ENCODE measurements around the gene CARM1. TPM values are rescaled to one million over a fixed set of nuclear protein-coding genes. Genes with fewer than 3 reads are reported as not detected.
"Not testable (repeated sequence)": the region's sequence is repeated elsewhere in the genome, so short reads cannot be mapped to it uniquely, and the experiment has no call there.

CARM1 gene
- polyA plus RNA-seq (2013, experiment 1 of 2; ENCODE audit: insufficient read length): 77.2 TPM
- 55.5 TPM for polyA plus RNA-seq (2013, experiment 2 of 2; ENCODE audit: insufficient read length)

DNA sequence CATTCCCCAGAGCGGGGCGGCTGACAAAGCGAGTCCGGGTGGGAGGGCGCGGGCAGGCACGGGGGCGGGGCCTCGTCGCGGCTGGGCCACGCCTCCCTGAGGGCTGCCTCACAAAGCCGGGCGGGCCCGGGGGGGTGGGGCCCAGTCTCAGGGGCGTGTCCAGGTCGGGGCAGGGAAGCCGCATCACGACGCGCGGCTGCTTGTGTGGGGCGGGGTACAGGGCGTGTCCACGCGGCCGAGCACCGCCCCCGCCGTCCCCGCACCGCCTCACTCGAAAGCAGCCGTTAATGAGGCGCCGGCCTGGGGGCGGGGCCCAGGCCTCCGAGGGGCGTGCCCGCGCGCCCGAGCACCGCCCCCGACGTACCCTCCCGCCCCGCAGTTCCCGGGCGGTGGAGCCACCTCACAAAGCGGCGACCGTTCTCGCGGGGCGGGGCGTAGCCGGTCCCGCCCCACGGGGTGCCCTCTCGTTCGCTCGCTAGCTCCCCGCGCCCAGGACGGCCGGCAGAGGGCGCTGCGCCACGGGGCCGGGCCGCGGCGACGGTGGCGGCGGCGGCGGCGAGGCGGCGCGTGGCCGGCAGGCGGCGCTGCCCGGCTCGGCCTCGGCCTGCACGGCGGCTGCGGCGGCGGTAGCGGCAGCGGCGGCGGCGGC is at the start of gene CARM1:
Gene CARM1 (plus strand): TSS at position 599 of the 649 bp plus-strand sequence. CDS start 150 bp downstream, outside the sequence.
- DNase-seq: peak; percentile 96

DNA sequence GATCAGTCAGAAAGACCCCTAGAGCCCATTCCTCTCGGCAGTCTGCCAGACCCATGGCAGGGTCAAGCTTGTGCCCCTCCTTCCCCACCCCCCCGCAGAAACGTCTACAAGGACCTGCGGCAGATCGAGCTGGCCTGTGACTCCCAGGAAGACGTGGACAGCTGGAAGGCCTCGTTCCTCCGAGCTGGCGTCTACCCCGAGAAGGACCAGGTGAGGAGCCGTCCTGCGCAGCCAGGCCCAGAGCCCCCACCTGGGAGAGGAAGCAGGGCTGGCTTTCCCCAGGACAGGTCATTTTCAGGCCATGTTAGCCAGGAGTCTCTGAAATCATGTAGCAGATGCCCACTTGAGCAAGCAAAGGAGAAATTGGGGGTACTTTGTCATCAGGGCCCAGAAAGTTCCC is 47.7 kb upstream of the CARM1 start:
- DNase-seq: no peak

DNA sequence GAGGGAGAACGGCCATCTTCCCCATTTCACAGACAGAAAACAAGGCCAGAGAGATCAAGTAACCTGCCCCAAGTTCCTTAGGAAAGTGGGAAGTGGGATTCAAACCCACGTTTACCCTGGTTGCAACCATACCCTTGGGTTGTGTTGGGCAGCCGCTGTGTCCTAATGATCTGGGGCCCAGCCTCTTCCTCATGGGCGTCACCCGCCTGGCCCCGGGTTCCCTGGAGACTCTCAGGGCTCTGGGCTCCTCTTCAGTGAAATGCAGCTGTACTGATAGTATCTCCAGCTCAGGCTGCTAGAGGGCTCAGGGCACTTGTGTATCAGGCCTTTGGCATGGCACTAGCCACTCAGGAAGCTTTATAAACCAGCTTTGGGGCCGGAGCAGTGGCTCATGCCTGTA is 45.1 kb upstream of the CARM1 start:
- no peak for DNase-seq

DNA sequence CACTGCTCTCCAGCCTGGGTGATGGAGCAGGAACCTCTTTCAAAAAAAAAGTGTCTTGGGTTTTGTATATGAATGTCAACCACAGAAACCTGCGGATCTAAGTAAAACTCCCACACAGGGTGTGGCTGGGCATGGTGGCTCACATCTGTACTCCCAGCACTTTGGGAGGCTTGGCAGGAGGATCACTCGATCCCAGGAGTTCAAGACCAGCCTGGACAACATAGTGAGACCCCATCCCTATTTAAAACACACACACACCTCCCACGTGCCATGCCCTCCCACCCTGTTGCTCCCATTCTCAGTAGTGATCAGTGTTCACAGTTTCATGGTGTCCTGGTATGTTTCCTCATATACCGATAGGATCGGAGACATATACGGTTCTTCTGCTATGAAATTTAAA is 44.5 kb upstream of the CARM1 start:
- DNase-seq: no peak

DNA sequence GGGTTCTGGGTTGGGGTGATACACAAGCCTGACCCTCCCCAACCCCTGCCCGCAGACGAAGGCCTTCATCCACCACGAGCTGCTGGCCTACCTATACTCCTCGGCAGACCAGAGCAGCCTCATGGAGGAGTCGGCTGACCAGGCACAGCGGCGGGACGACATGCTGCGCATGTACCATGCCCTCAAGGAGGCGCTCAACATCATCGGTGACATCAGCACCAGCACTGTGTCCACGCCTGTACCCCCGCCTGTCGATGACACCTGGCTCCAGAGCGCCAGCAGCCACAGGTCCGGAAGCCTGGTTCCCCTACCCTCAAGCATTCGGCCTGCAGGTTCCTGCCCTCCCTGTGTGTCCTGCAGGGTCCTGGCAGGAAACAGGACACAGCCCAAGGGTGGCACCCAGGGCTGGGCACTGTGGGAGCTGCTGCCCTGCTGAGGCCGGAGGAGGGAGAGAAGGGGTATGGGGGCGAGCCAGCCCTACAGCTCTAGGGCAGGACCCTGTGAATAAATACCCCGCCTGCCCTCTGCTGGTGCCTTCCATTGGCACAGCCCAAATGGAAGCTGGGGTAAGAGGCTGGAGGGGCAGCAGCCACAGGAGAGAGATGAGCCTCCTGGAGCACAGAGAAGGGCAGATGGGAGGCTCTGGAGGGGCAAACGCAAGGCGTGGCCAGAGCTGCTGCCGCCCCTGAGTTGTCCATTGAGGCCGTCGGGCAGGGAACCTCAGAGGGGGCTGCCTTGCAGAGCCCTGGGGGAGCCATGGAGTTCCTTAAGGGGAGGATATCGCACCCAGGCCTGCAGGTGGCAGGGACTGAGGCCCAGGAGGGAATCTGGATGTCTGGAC is 42.2 kb upstream of the CARM1 start:
- DNase-seq: no peak

DNA sequence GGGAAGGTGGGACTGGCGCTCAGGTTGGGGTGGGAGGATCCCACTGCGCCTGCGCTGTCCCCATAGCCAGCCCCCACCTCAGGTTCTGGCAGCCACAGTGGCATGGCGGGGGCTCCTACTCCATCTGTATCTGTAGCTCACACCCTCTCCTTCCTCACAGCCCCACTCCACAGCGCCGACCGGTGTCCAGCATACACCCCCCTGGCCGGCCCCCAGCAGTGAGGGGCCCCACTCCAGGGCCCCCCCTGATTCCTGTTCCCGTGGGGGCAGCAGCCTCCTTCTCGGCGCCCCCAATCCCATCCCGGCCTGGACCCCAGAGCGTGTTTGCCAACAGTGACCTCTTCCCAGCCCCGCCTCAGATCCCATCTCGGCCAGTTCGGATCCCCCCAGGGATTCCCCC is 41.4 kb upstream of the CARM1 start:
- DNase-seq: no peak

DNA sequence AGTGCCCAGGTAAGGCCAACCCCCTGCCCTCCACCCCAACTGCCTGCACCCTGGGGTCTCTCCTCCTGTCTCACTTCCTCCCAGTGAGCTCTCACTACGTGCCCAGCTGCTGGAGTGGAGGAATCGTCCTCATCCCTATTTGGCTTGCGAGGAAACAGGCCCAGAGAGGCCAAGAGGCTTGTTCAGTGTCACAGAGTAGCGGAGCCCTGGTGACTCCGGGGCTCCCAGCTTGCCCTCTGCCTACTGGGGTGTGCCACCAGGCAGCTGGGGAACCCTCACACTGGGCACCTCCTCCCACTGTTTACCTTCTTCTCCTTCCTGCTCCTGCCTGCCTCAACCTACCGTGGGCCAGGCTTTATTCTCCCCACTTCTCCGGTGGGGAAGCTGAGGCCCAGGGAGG is 41.0 kb upstream of the CARM1 start:
- DNase-seq: no peak

DNA sequence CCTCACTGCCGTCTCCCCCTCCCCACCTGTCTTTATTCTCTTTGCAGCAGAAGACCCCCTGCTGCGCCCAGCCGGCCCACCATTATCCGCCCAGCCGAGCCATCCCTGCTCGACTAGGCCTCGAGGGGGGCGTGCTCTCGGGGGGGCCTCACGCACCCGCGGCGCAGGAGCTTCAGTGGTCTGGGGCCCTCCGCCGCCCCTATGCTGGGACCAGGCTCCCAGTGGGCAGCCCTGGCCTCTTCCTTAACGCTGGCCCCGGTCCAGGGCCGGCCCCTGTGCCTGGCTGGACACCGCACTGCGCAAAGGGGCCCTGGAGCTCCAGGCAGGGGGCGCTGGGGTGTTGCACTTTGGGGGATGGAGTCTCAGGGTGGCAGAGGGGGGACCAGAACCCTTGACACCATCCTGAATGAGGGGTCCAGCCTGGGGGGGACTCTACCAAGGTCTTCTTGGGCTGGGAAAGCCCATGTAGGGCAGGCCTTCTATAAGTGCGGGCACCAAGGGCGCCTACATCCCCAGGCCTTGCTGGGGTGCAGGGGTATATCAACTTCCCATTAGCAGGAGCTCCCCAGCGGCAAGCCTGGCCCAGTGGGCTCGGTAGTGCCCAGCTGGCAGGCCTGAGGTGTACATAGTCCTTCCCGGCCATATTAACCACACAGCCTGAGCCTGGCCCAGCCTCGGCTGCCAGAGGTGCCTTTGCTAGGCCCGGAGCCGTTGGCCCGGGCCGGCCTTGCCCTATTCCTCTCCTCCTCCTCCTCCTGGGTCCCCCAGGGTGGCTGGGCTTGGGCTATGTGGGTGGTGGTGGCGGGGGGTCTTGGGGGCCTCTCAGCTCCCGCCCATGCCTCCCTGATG is 40.2 kb upstream of the CARM1 start:
- DNase-seq: no peak

DNA sequence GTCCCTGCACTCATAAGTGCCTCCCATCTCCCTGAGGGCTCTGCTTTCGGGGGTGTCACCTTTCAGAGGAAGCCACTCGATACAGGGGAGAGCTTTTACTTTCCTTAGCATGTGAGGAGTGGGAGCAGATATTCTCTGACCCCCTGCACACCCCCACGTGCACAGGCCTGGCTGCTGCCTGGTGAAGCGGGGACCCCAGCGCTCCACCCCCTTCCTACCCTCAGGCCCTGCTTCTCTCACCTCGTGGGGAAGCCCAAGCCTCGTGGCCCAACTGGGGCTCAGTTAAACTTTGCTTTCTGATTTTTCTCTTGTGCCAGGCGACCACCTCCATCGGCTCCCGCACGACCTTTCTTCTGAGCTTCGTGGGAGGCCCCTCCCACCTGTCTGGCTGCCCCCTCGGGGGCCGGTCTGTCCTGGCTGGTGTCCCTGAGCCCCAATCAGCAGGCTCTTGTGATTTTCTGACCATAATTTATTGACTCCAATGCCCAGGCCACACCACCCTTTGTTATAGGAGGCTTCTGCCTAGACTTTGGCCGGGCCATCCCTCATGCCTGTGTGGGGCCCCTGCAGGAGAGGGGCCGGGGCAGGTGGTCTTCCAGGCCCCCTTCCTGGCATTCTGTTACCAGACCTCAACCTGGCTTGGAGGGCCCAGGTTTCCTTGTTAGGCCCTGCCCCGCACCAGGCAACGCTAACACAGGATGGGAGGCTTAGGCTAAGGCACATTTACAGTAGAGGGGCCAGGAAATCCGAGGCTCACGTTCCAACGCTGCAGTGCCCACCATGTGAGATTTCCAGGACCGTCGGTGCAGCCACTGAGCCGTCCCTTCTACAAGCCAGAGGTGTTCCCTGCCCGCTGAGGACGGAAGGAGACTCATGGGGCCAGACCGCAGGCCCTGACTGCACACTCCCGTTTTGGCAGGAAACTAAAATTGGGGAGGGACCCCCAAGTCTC is 39.1 kb upstream of the CARM1 start:
- no peak for DNase-seq

DNA sequence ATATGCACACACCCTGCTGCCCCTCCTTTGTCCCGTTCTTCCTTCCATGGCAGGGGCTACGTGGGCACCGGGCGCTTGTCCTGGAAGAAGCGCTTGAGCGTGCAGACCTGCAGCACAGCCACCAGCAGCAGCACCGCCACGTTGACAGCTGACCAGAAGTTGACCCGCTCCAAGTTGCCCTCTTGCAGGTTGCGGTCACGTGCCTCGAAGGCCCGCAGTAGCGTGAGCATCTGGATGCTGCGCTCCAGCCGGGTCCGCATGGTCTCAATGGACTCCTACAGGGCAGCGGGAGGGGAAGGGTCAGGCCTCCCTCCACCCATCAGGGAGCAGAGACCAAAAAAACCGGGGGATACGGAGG is 38.4 kb upstream of the CARM1 start:
- DNase-seq: no peak

DNA sequence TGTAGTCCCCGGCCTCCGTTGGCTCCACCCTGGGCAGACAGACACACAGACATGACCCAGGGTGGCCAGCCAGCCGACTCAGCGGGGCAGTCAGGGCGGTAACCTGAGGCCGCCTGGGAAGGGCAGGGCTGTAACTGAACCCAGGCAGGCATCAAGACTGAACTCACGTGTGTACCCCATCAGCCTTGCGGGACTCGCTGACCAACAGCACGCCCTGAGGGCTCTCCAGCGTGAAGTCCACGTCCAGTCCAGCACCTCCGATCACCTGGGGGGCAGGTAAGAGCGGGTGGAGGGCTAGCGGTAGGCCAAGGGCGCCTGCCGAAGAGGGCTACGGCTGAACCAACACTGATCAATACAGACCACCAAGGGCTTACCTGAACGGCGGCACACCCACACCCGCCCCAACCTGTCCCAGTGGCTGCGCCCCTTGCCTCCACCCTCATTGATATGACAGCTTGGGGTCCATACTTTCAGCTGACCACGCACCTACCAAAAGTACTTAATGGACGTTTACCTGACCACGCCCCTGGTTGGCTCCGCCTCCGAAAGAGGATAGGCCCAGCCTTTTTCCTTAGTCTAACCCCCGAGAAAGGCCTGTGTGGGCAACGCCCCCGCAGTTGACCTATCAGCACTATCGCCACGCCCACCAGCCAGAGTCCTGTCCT is 36.1 kb upstream of the CARM1 start:
- no peak for DNase-seq

DNA sequence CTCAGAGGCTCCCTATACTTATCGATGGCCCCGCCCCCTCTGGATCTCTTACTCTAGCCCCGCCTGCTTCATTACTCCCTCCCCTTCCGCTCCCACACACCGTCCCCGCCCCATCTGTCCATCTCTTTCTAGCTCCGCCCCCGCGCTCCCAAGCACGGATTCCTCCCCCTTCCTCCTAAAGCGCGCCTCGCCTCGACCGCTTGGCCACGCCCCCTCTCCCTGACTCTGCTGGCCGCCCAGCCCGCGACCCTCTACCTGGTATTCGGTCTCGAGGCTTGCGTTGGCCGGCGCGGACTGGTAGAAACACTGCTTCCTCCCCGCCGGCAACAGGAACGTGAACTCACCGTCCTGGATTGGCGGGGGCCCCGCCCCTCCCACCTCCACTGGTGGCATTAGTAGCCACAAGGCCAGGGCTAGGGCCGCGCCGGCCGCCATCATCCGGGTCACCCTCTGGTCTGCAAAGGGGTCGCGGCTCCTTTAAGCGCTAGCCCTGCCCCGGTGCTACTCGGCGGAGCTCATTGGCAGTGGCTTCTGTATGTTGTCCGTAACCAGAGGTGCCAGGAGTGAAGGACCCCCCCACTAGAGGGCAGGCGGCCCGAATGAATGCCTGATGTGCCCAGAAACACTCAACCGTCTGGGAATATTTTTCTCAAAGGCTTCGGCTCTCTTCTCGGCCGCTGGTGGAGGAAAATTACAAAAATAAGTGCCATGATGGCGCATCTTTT is 35.4 kb upstream of the CARM1 start, which contains the start of gene TMED1:
Gene TMED1 (minus strand): TSS at position 459 of the 725 bp plus-strand sequence. CDS start 21 bp downstream, at position 438.
- peak; percentile 99 for DNase-seq

DNA sequence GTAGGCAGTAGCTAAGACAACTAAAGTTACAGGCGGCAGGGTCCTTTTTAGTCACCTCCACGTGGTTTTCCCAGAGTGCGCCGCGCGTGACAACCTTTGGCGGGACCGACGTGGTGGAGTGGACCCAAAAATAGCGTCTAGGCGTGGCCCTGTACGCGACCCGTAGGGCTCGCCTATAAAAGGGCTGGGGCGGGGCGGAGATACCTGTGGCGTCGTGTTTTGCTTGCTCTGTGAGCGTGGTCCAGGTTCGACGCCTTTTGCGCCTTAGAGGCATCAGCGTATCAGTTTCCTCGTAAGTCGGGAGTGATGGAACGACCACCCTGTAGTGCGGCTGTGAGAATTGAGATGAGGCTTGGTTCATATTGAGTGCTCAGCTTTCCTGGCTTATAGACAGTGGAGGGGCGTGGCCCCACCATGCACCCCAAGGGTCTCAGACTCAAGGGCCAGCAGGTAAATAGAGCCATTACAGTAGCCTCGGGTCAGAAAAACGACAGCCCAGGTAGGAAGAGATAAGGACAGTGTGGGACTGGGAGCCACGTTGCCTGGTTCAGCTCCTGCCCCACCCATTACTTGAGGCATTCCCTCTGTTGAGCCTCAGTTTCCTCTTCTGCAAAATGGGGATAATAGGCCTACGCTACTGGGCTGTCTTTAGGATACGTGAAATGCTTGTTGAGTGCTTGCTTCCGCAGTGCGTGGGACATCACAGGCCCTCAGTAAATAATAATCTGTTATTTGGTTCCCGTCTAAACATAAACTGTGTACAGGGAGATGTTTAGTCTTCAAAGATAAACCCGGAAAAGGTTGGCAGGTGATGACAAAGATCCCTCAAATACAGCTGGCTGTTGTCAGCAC is 34.6 kb upstream of the CARM1 start:
- peak; percentile 86 for DNase-seq

DNA sequence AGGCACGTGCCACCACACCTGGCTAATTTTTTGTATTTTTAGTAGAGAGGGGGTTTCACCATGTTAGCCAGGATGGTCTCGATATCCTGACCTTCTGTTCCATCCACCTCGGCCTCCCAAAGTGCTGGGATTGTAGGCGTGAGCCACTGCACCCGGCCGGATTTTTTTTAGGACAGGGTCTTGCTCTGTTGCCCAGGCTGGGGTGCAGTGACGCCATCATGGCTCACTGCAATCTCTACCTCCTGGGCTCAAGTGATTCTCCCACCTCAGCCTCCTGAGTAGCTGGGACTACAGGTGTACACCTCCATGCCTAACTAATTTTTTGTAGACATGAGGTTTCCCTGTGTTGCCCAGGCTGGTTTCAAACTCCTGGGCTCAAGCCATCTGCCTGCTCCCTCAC is 33.7 kb upstream of the CARM1 start:
- DNase-seq: not testable (repeated sequence)

DNA sequence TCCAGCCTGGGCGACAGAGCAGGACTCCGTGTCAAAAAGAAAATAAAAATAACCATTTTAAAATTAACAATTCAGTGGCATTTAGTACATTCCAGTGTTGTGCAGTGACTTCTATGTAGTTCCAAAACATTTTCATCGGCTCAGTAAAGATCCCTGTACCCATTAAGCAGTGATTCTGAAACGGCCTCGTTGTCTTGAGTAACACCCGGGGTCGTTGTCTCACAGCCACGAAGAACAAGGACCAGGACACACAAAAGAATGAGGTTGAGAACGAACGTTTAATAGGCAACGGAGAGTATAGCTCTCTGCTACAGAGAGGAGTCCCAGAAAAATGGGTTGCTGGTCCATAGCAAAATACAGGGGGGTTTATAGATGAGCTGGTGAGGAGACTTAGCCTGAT is 33.0 kb upstream of the CARM1 start:
- no peak for DNase-seq

DNA sequence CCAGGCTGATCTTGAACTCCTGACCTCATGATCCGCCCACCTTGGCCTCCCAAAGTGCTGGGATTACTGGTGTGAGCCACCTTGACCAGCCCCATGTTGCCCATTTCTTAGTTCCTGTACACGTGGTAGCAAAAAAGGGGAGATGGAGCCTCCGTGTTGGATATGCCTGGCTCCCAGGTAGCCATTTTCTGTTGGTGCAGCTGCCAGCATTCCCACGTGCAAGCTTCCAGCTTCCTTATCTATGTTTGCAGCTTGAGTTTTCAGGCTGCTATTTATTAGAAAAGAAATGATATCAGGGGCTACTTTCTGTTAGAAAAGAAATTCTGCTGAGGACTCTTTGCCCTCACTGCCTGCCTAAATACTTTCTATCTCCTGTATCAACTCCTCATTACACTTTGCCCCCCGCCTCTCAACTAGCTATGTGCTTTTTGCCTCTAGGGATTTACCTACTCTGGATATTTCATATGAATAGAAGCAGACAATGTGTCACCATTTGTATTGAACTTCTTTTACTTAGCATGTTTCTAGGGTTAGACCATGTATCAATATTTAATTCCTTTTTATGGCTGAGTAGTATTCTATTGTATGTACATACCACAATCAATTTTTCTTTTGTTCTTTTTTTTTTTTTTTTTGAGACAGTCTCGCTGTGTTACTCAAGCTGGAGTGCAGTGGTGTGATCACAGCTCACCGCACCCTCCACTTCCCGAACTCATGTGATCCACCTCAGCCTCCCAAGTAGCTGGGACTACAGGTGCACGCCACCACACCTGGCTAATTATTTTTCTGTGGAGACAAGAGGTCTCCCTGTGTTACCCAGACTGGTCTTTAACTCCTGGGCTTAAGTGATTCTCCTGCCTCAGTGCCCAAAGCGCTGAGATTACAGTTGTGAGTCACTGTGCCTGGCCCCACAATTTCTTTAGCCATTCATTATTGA is 32.0 kb upstream of the CARM1 start:
- DNase-seq: no peak

DNA sequence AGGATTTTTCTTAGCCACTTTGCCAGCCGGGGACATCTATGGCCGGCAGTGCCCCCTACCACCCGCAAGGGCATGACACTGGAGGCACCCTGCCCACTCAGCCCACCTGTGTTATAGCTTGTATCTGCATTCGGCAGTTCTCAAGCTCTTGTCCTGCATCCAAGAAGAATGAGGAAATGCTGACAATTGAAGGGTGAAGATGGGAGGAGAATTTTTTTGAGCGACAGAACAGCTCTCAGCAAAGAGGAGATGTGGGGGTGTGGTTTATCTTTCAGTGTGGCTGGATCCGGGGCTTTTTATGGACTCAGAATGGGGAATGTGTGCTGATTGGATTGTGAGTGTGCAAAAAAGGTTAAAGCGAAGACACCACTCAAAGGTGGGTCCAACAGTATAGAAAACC is 28.6 kb upstream of the CARM1 start:
- DNase-seq: no peak

DNA sequence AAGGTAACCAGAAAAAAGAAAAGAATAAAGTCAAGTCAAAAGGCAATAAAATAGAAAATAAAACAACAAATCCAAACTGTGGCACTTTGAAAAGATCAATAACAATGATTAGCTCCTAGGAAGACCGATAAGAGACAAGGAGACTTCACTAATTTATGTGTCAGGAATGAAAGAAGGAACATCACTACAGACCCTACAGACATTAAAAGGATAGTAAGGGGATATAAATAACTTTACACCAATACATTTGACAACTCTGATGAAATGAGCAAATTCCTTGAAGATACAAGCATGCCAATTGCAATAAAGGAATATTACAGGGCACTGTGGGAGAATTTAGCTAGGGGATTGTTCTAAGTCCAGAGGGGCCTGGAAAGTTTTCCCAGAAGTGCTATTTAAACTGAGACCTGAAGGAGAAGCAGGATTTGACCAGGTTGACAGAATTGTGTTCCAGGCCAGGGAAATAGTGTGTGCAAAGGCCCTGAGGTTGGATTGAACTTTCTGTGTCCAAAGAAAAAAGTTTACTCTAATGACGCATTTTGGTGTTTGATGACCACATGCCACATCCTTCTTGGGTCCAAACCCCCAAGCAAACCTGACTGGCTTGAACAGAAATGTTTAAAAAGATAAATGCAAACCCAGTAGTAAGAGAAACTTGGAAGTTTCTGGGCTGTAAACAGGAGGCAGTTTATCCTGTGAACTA is 24.7 kb upstream of the CARM1 start:
- no peak for DNase-seq
